ENCODE results near the gene BCORL1.

Gene BCORL1

DNA sequence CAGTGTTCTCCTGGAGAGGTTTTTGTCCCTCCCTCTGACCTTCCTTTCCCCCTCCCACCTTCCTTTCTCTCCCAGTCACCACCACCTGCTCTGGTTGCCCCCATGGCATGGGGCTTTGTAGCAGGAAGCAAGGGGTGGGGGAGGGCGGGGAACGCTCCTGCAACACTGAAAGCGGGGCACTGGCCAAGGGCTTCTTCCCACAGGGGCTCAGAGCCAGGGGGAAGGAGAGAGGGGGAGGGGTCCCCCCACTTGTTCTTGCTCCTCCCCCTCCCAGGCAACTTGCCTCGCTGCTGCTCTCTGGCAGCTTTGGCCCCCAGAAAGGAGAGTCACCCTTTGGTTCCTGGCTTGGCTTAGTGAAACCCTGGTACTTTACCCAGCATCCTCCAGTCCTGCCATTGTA is 48.4 kb downstream of the BCORL1 start:
- TF ChIP-seq CTCF (IDR thresholded peaks at IDR 0.05; ENCODE audit: borderline replicate concordance, extremely low read depth, low read length, poor library complexity, severe bottlenecking) (no peak), EZH2 (IDR thresholded peaks at IDR 0.05; ENCODE audit: borderline replicate concordance, low read depth, low read length, severe bottlenecking) (no peak)
- no peak for ATAC-seq (ENCODE audit: insufficient read depth, low read depth)

GRCh38 chrX:130032552-130032951 is 50.1 kb downstream of the BCORL1 start:
- Histone ChIP-seq H2AFZ (ENCODE audit: low read depth, low read length) (no peak overlapping the region), H3K9me3 (ENCODE audit: insufficient read depth, low read length, severe bottlenecking) (no peaks in the 10 kb centered on the region), H3K4me1 (ENCODE audit: insufficient read depth, low read length) (no peaks in the 10 kb centered on the region), H3K79me2 (ENCODE audit: insufficient read depth, low read length) (no peaks in the 10 kb centered on the region), H3K9ac (ENCODE audit: low read depth, low read length) (no peak overlapping the region), H4K20me1 (ENCODE audit: insufficient read depth, low read length) (no peaks in the 10 kb centered on the region), H3K36me3 (ENCODE audit: insufficient read depth, low read length) (peaks cover 57% of the 10 kb centered on the region), H3K27ac (ENCODE audit: low read length) (no peak overlapping the region), H3K4me3 (ENCODE audit: low read depth in 1 of 2, low read length in 2 of 2) (no peak overlapping the region), H3K4me2 (ENCODE audit: insufficient read depth, low read length) (no peak overlapping the region), H3K27me3 (ENCODE audit: insufficient read depth, low read length, poor library complexity) (no peaks in the 10 kb centered on the region)
- no peak for ATAC-seq (ENCODE audit: insufficient read depth, low read depth)
- DNase-seq, result no peak
- TF ChIP-seq CTCF (IDR thresholded peaks at IDR 0.05; ENCODE audit: borderline replicate concordance, extremely low read depth, low read length, poor library complexity, severe bottlenecking) (no peak), EZH2 (IDR thresholded peaks at IDR 0.05; ENCODE audit: borderline replicate concordance, low read depth, low read length, severe bottlenecking) (no peak)

More for the DNA sequence above, 48.4 kb downstream of the BCORL1 start:
- H2AFZ ChIP-seq (ENCODE audit: low read depth, low read length), result no peak overlapping the region
- H3K4me1 ChIP-seq (ENCODE audit: insufficient read depth, low read length), result no peaks in the 10 kb centered on the region
- H3K9me3 ChIP-seq (ENCODE audit: insufficient read depth, low read length, severe bottlenecking), result no peaks in the 10 kb centered on the region
- H3K79me2 ChIP-seq (ENCODE audit: insufficient read depth, low read length), result no peaks in the 10 kb centered on the region
- H3K27ac ChIP-seq (ENCODE audit: low read length), result no peak overlapping the region
- H3K4me3 ChIP-seq (ENCODE audit: low read depth in 1 of 2, low read length in 2 of 2), result no peak overlapping the region
- DNase-seq, result no peak
- H3K36me3 ChIP-seq (ENCODE audit: insufficient read depth, low read length), result peaks cover 67% of the 10 kb centered on the region
- H4K20me1 ChIP-seq (ENCODE audit: insufficient read depth, low read length), result no peaks in the 10 kb centered on the region
- H3K9ac ChIP-seq (ENCODE audit: low read depth, low read length), result no peak overlapping the region
- H3K27me3 ChIP-seq (ENCODE audit: insufficient read depth, low read length, poor library complexity), result no peaks in the 10 kb centered on the region
- no peak overlapping the region for H3K4me2 ChIP-seq (ENCODE audit: insufficient read depth, low read length)

DNA sequence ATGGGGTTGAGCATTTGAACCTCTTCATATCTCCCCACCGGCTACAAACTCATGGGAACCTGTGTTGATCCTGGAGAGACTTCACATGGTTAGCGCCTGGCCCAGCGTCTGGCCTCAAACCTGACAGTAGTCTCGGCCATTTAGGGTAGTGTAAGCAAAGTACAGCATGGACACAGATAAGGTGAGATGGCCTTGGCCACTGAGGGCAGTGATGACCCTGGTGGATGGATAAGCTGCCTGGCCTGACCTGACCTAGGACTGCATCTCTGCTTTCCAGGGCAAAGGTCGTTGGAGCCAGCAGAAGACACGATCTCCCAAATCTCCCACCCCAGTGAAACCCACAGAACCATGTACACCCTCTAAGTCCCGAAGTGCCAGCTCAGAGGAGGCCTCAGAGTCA is 51.7 kb downstream of the BCORL1 start:
- Histone ChIP-seq H3K79me2 (ENCODE audit: insufficient read depth, low read length) (no peaks in the 10 kb centered on the region), H2AFZ (ENCODE audit: low read depth, low read length) (no peak overlapping the region), H3K27me3 (ENCODE audit: insufficient read depth, low read length, poor library complexity) (no peaks in the 10 kb centered on the region), H3K4me2 (ENCODE audit: insufficient read depth, low read length) (no peak overlapping the region), H3K9ac (ENCODE audit: low read depth, low read length) (no peak overlapping the region), H3K36me3 (ENCODE audit: insufficient read depth, low read length) (peaks cover 56% of the 10 kb centered on the region), H3K4me3 (ENCODE audit: low read depth in 1 of 2, low read length in 2 of 2) (no peak overlapping the region), H3K4me1 (ENCODE audit: insufficient read depth, low read length) (no peaks in the 10 kb centered on the region), H4K20me1 (ENCODE audit: insufficient read depth, low read length) (no peaks in the 10 kb centered on the region), H3K9me3 (ENCODE audit: insufficient read depth, low read length, severe bottlenecking) (no peaks in the 10 kb centered on the region), H3K27ac (ENCODE audit: low read length) (no peak overlapping the region)
- DNase-seq, result no peak
- ATAC-seq (ENCODE audit: insufficient read depth, low read depth), result no peak
- TF ChIP-seq EZH2 (IDR thresholded peaks at IDR 0.05; ENCODE audit: borderline replicate concordance, low read depth, low read length, severe bottlenecking) (no peak), CTCF (IDR thresholded peaks at IDR 0.05; ENCODE audit: borderline replicate concordance, extremely low read depth, low read length, poor library complexity, severe bottlenecking) (no peak)

- DNase-seq, result no peak
These were observed 57.4 kb downstream of the BCORL1 start for GRCh38 chrX:130039847-130040246.

More at GRCh38 chrX:130039847-130040246, 57.4 kb downstream of the BCORL1 start:
- TF ChIP-seq CTCF (IDR thresholded peaks at IDR 0.05; ENCODE audit: borderline replicate concordance, extremely low read depth, low read length, poor library complexity, severe bottlenecking) (no peak), EZH2 (IDR thresholded peaks at IDR 0.05; ENCODE audit: borderline replicate concordance, low read depth, low read length, severe bottlenecking) (no peak)
- no peak overlapping the region for H3K27ac ChIP-seq (ENCODE audit: low read length)
- H3K9me3 ChIP-seq (ENCODE audit: insufficient read depth, low read length, severe bottlenecking), result no peaks in the 10 kb centered on the region
- no peak for ATAC-seq (ENCODE audit: insufficient read depth, low read depth)
- no peak overlapping the region for H2AFZ ChIP-seq (ENCODE audit: low read depth, low read length)
- peaks cover 42% of the 10 kb centered on the region for H3K36me3 ChIP-seq (ENCODE audit: insufficient read depth, low read length)
- H3K9ac ChIP-seq (ENCODE audit: low read depth, low read length), result no peak overlapping the region
- no peaks in the 10 kb centered on the region for H3K27me3 ChIP-seq (ENCODE audit: insufficient read depth, low read length, poor library complexity)
- H3K79me2 ChIP-seq (ENCODE audit: insufficient read depth, low read length), result no peaks in the 10 kb centered on the region
- H3K4me3 ChIP-seq (ENCODE audit: low read depth in 1 of 2, low read length in 2 of 2), result no peak overlapping the region
- no peaks in the 10 kb centered on the region for H4K20me1 ChIP-seq (ENCODE audit: insufficient read depth, low read length)
- H3K4me2 ChIP-seq (ENCODE audit: insufficient read depth, low read length), result no peak overlapping the region
- no peaks in the 10 kb centered on the region for H3K4me1 ChIP-seq (ENCODE audit: insufficient read depth, low read length)
